Epithelial cell of esophagus (primary cell): ENCODE data around the gene EOMES.

Source experiments
- DNase-seq: peaks from one replicate; pipeline ENCODE4 v3.0.0; 2010; ENCODE audit warnings: low read depth
- H3K4me3 ChIP-seq: 2 replicates; pipeline ENCODE4 v1.5.1; 2011; ENCODE audit warnings: mild to moderate bottlenecking, low read length, control low read depth
- TF ChIP-seq, protein P1 (sequence below): IDR thresholded peaks from 2 replicates; pipeline ENCODE4 v1.5.1; 2011; ENCODE audit warnings: low read depth, mild to moderate bottlenecking, low read length, control low read depth, inconsistent platforms; ENCODE audit not compliant: insufficient read depth; ENCODE audit errors: missing control alignments

EOMES gene

DNA sequence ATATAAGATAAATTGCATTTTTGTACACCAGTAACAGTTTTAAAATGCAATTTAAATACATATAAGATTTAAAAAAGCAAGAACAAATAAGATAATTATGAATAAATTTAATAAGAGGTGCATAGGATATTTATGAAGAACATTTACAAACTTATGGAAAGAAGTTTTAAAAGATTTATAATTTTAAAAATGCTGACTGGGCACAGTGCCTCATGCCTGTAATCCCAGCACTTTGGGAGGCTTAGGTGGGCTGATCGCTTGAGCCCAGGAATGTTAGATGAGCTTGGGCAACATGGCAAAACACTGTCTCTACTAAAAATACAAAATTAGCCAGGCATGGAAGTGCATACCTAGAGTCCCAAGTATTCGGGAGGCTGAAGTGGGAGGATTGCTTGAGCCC, 37.8 kb downstream of the EOMES start:
- no peak overlapping the region for H3K4me3 ChIP-seq
- TF ChIP-seq, protein P1, sequence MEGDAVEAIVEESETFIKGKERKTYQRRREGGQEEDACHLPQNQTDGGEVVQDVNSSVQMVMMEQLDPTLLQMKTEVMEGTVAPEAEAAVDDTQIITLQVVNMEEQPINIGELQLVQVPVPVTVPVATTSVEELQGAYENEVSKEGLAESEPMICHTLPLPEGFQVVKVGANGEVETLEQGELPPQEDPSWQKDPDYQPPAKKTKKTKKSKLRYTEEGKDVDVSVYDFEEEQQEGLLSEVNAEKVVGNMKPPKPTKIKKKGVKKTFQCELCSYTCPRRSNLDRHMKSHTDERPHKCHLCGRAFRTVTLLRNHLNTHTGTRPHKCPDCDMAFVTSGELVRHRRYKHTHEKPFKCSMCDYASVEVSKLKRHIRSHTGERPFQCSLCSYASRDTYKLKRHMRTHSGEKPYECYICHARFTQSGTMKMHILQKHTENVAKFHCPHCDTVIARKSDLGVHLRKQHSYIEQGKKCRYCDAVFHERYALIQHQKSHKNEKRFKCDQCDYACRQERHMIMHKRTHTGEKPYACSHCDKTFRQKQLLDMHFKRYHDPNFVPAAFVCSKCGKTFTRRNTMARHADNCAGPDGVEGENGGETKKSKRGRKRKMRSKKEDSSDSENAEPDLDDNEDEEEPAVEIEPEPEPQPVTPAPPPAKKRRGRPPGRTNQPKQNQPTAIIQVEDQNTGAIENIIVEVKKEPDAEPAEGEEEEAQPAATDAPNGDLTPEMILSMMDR = no peak
- DNase-seq = no peak

GRCh38 chr3:27681249-27681748, 40.8 kb downstream of the EOMES start:
- TF ChIP-seq, protein P1 = peak; percentile 68
- peak; percentile 86 for DNase-seq
- H3K4me3 ChIP-seq = peak overlapping the region; percentile 18

DNA sequence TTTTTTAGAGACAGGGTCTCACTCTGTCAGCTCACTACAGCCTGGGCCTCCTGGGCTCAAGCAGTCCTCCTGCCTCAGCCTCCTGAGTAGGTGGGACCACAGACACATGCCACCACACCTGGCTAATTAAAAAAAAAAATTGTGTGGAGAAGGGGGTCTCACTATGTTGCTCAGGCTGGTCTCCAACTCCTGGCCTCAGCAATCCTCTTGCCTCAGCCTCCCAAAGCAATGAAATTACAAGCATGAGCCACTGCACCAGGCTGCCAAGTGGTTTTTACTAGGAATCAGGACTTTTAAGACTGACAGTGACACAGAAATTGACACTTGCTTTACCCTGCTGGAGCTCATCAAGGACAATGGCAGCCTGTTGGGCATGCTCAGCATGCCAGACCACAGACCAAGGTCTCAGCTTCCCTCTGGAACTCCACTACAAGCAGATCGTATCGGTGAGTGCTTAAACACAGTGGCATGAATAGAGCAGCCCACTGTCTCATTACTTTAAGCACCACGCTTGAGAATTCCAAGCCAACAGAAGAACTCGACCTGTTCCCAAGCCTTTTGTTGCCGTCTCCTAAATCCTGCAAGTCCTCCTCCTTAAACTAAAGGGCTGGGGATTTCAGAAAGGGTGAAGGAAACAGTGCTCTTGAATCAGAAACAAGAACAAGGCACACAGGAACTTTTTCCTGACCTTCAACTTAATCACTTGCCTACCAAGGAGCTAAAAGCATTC, 41.4 kb downstream of the EOMES start:
- DNase-seq = no peak
- H3K4me3 ChIP-seq = no peak overlapping the region
- TF ChIP-seq, protein P1 = no peak

DNA sequence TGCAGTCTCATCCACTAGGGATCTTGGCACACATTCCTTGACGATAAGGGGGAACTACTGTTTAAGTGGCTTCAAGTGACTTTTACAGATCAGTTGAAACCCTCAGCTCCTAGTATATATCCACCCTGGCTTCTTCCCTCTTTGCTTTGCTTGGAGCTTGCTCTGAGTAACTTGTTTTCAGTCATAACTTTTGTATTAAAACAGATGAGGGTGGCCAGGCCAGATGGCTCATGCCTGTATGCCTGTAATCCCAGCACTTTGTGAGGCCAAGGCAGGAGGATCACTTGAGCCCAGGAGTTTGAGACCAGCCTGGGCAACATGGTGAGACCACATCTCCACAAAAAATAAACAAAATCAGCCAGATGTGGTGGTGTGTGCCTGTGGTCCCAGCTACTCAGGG, 42.4 kb downstream of the EOMES start:
- no peak overlapping the region for H3K4me3 ChIP-seq
- TF ChIP-seq, protein P1 = no peak
- no peak for DNase-seq

DNA sequence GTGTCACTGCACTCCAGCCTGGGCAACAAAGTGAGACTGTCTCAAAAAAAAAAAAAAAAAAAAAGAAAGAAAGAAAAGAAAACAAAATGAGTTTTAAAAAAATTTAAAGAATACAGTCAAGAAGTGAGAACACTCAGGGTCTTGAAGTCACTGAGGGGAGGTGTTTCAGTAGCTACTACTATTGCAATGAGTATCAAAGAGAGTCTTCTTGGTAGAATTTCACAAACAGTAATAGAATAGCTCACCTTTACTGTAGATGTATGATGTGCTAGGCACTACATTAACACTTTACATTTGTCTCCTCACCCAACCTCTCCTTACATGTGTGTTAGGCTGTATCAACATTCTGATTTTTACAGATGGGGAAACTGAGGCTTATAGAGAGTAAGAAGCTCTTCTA, 43.9 kb downstream of the EOMES start:
- TF ChIP-seq, protein P1 = no peak
- no peak overlapping the region for H3K4me3 ChIP-seq
- DNase-seq = no peak

DNA sequence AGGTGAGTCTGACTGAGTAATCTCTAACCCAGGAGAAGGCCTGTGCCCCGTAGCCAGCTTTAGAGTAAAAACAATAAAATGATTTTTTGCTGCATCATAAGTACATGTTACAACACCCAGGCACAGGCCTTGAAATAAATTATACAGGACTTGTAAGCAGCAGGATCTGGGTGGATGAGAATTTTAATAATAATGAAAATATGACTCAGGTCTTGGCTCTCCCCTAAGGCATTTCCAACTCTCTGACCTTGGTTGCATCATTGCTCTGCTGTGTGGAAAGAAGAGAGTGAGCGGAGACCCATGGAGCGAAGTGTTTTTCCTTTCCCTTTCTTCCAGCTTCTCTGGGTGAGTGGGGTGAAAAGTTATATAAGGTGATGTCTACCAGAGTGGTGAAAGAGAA, 44.6 kb downstream of the EOMES start:
- peak; percentile 96 for DNase-seq
- H3K4me3 ChIP-seq = no peak overlapping the region
- TF ChIP-seq, protein P1 = no peak

DNA sequence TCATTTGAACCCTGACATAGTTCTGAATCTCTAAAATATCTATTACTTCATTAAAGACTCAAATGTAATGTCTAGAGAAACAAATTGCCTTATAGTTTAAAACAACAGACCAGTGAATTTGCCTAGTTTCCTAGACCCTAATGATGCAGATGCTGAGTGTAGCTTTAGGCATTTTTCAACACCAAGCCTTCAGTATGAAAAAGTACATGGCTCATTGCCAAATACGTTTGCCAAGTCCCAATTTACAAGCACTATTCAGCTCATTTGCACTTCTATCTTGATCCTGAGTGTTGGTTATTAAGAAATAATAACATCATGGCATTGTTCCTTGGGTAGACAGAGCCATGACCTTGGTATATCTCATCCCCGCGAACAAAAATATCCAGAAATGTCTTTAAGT, 46.8 kb downstream of the EOMES start:
- no peak overlapping the region for H3K4me3 ChIP-seq
- DNase-seq = peak; percentile 83

More for the DNA sequence above, 46.8 kb downstream of the EOMES start:
- TF ChIP-seq, protein P1 = no peak
